ENCODE results near the gene RAB9B.

The RAB9B gene

DNA sequence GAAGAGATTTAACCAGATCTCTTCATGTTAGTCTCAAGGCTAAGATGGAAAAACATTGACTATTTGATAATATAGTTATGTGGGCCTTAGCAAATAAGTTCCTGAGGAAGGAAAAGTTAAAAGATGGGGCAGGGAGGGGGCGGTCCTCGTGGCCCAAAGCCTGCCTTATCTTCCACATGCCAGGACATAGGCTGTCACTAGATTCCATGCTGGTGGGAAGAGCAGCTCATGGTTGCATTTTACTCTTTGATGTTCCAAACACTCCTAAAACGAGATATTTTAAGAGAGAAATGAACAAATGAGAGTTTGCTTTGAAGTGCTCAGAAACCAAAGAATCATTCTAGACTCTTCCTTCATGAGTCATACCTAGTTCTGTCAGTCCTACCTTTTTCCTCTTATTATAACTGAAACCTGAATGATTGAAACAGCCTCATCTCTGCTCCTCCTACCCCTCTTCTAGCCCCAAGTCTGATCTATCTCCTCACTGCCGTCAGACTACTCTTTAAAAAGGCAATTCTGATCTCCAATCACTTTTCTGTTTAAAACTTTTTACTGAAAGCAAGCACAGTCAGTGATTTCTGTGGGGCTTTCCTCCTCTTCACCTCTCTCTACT is 25.1 kb downstream of the RAB9B start:
- no peak for DNase-seq

- DNase-seq = no peak
Observed at GRCh38 chrX:103805860-103806259, 26.2 kb downstream of the RAB9B start.

DNA sequence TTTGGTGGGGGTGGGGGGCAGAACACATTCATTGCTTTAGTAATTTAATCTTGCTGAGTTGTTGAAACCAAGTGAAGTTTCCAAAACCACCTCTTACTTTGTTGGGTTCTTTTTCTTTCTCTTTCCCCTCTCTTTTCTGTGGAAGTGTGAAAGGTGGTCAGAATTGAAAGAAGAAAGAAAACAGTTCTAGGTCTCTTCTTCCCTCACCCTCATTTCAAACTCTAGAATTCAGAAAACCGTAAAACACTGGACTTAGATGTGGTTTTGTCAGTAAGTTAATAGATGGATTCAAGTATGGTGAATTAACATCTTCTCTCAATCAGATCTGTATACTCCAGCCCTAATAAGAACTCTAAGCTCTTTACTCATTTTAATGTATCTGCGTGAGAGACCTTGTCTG is 31.7 kb downstream of the RAB9B start:
- DNase-seq = no peak

- DNase-seq = no peak
Observed at GRCh38 chrX:103797691-103798090, 34.4 kb downstream of the RAB9B start.

GRCh38 chrX:103794119-103794518 is 37.9 kb downstream of the RAB9B start:
- no peak for DNase-seq

DNA sequence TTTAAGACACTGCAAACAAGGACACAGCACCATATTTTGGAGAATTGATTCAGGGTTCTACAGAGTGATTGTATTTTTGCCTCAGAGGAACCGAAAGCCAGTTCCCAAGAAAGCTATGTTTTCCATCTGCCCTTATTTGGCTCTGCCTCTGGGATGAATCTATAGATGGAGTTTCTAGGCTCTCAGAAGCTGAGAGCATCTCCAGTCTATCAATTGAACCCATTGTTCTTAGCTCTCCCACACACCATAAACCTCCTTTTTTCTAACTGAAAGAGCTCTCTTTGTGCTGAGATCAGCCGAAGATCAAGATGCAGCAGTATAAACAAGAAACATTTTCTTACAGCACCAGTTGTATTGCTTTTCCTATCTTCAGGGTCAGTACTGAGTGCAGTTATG is 38.5 kb downstream of the RAB9B start:
- DNase-seq = no peak

DNA sequence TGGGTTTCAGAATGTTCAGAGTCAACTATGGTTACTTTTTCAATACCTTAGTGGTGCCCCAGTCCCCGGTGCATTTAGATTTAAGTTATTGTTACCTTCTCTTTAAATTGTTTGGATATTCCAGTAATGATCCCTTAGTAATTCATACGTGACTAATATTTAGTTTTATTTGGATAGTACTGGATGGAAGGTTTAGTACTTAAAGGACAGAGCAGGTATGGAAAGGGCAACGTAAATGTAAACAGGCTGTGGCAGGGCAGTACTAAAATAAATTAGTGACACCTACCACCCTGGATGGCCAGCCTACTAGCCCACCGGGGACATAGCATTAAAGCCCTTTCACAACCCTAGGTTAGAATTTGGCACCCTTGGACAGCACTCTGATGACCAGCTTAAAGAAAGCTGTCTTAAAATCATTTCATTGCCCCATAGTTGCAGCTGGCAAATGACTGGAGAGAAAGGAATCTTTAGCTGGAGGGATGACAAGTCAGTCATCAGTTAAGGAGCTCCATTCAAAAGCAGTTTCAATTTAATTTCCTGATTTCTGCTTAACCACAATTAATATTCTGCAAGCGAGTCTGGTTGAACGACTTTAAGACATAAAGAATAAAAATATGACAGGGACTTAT is 39.0 kb downstream of the RAB9B start:
- DNase-seq = no peak

DNA sequence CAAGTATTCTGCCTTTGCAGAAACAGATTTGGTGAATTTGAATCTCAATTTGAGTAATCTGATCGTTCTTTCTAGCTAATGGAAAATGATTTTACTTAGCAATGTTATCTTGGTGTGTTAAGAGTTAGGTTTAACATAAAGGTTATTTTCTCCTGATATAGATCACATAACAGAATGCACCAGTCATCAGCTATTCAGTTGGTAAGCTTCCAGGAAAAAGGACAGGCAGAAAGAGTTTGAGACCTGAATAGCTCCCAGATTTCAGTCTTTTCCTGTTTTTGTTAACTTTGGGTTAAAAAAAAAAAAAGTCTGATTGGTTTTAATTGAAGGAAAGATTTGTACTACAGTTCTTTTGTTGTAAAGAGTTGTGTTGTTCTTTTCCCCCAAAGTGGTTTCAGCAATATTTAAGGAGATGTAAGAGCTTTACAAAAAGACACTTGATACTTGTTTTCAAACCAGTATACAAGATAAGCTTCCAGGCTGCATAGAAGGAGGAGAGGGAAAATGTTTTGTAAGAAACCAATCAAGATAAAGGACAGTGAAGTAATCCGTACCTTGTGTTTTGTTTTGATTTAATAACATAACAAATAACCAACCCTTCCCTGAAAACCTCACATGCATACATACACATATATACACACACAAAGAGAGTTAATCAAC is 40.1 kb downstream of the RAB9B start:
- DNase-seq = no peak

DNA sequence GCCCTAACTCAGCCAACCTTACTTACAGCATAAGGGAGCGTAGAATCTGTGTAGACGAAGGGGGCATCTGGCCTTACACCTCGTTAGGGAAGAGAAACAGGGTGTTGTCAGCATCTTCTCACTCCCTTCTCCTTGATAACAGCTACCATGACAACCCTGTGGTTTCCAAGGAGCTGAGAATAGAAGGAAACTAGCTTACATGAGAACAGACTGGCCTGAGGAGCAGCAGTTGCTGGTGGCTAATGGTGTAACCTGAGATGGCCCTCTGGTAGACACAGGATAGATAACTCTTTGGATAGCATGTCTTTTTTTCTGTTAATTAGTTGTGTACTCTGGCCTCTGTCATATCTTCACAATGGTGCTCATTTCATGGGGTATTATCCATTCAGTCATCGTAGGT is 40.8 kb downstream of the RAB9B start:
- no peak for DNase-seq

DNA sequence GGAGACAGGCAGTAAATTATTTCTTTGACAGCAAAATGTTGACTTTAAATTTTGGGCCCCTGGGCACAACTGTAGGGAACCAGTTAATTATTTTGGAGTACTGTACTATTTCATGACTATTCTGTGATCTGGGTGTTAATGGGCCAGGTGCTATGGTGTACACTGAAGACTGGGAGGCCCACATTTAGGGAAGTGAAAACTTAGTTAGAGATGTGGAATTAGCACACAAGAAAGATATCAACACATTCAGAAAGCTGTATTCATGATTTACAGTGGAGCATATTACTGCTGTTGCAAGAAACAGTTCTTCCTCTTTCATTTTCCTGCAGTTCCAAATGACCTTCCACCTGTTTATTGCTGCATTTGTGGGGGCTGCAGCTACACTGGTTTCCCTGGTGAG is 43.1 kb downstream of the RAB9B start:
- peak; percentile 1 to 41 for DNase-seq

- DNase-seq = no peak
Observed at GRCh38 chrX:103783971-103784370, 48.1 kb downstream of the RAB9B start.

DNA sequence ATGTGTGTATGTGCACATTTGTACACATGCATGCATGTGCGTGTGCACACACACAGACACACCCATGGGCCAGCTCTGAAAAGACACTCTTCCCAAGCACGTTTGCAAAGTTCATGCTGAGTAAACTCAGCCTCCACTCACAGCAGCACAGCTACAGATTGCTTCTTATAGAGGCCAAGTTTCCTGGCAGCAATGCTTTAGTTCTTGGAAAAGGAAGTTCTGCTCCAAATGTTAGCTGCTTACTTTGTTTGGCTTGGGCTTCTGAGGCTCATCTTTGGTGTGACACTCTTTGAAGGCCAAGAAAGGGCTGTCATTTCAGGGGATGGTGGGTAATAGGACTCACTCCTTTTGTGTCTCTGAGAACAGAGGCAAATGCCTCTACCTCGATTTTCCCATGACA is 48.9 kb downstream of the RAB9B start:
- no peak for DNase-seq

DNA sequence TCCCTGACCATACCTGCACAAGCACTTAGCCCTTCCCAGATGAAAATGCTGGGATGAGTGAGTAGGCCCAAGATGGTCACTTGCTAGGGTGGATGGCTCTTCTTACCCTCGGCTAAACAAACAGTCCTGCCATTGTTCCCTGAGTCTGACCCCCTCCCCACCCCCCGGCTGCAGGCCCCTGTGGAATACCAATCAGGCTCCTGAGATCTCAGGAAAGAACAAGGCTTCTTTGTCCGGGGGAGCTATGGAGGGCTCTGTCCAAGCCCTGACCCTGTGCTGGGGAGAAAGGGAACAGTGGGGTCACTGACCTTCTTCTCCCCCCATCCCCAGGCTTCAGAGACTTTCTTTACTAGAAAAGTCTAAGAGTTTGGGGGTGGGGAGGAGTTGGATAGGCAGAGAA is 49.4 kb downstream of the RAB9B start:
- DNase-seq = no peak

GRCh38 chrX:103781706-103782105 is 50.4 kb downstream of the RAB9B start:
- no peak for DNase-seq

DNA sequence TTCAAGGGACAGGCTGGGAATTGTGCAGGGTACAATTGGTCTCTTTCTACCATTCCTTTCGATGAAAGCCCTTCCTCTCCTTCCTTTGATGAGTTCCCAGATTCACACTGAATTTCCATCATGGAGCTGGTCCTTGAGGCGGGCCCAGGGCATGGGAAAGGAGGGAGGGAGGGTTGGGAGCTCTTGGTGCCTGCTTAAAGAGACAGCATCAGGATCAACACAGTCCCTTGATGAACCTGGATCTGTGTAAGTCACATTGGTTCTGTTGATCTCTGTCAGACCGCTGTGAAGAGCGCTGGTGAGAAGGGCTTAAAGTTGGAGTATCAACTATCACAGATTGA is 51.0 kb downstream of the RAB9B start:
- DNase-seq = no peak

DNA sequence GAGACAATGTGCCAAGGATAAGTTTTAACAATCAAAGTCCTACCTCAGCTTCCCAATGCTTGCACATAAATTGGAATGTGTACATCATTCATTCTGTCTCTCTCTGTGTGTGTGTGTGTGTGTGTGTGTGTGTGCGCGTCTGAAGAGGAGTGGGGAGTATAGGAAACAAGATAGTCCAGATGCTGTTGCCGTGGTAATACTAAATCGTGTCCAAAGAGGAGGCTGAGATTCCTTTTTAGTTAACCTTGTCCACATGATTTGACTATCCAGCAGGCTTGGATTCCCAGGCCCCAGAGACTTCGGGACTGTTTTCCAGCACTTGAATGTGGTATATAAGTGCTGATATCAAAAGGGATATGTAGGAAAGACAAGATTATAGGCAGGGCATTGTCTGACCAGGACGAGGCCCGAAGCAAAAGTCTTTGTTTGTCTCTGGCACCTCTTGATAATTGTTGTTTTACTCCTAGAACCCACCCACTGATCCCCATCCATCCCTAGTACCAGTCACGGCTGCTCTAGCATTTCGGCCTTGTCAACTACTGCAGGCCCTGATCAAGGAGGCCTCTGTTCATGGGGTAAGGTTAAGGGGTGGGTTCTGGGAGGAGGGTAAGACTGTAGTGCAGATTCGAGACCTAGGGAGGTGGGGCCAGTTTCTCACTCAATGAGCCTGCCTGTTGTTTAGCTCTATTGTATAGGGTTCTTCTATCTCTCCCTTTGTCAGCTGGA is 51.6 kb downstream of the RAB9B start:
- no peak for DNase-seq

GRCh38 chrX:103779141-103779789 is 52.8 kb downstream of the RAB9B start:
- DNase-seq = no peak

GRCh38 chrX:103776546-103776945 is 55.5 kb downstream of the RAB9B start, which contains the start of gene PLP1:
Gene PLP1 (plus strand): TSS chrX:103776840. CDS start chrX:103776996, 156 bp downstream.
- DNase-seq = no peak

- peak; percentile 0 to 12 for DNase-seq
Observed at GRCh38 chrX:103774070-103774642, 57.9 kb downstream of the RAB9B start.

GRCh38 chrX:103773445-103773844 is 58.6 kb downstream of the RAB9B start:
- no peak for DNase-seq
